Esophagus muscularis mucosa (tissue), 4 donors: ENCODE results near the gene CPSF4L. TPM values are rescaled to one million over a fixed set of nuclear protein-coding genes. Genes with fewer than 3 reads are reported as not detected.

Experiments
- DNase-seq: peaks from one replicate; pipeline ENCODE4 v3.0.0-alpha.2; 2017; ENCODE audit errors: extremely low spot score
- H3K27ac ChIP-seq, 4 donors: fragments of 200-600 bp; sonication (generic); replicated peaks in 1 of 4; 1 replicate in 3 of 4; 2 replicates in 1 of 4; pipeline ENCODE4 v1.5.1; 2016 to 2019; ENCODE audit warnings: mild to moderate bottlenecking in 1 of 4
- H3K27me3 ChIP-seq, 4 donors: fragments of 200-600 bp; sonication (generic); one replicate each; pipeline versions ENCODE4 v1.5.1 to v1.6.0; 2016 to 2019
- H3K36me3 ChIP-seq, 4 donors: fragments of 200-600 bp; sonication (generic); one replicate each; pipeline ENCODE4 v1.5.1; 2016 to 2019
- H3K4me1 ChIP-seq, 4 donors: fragments of 200-600 bp; sonication (generic); one replicate each; pipeline ENCODE4 v1.5.1; 2016 to 2019
- H3K4me3 ChIP-seq, 4 donors: fragments of 200-600 bp; sonication (generic); 1 replicate in 2 of 4; 2 replicates in 2 of 4; pipeline ENCODE4 v1.5.1; 2016 to 2019; ENCODE audit warnings: mild to moderate bottlenecking in 4 of 4, moderate library complexity in 1 of 4
- H3K9me3 ChIP-seq, 4 donors: fragments of 200-600 bp; sonication (generic); 1 replicate in 3 of 4; 2 replicates in 1 of 4; pipeline ENCODE4 v1.5.1; 2016 to 2019
- EP300 ChIP-seq: sonication (generic); formaldehyde crosslinking; IDR thresholded peaks from one replicate; pipeline ENCODE4 v1.6.1; 2017; ENCODE audit warnings: antibody characterized with exemption
- POLR2A ChIP-seq: fragments of 450-650 bp; IDR thresholded peaks from one replicate; pipeline ENCODE4 v1.6.1; 2017; ENCODE audit warnings: antibody characterized with exemption, moderate library complexity, mild to moderate bottlenecking, low read depth
- POLR2AphosphoS5 ChIP-seq, 2 donors: sonication (generic); formaldehyde crosslinking; IDR thresholded peaks; one replicate each; pipeline ENCODE4 v1.6.1; 2017; ENCODE audit warnings: antibody characterized with exemption in 2 of 2
- WGBS: methylation state at CpG from one replicate; pipeline ENCODE4 v1.1.5; 2018; 5-methylcytosine and 5-hydroxymethylcytosine counted together
- intact Hi-C: fragments of 100-400 bp; cut with DNase I; formaldehyde crosslinking; loops from one replicate; pipeline ENCODE4 v1.15.1; 2023
- total RNA-seq, 4 donors: library from RNA; depleted of rRNA; stranded (reverse); fragments of >200 nt; gene quantifications; one replicate each; pipeline versions ENCODE4 v1.1.0 to v1.2.1, GENCODE V29; 2016
- TF ChIP-seq, protein P1 (sequence below), 3 experiments: fragments of 200-600 bp in 2 of 3; fragments of 450-650 bp in 1 of 3; sonication (generic) in 2 of 3; IDR thresholded peaks; one replicate each; pipeline ENCODE4 v1.5.1; 2017 to 2019; ENCODE audit warnings: antibody characterized with exemption in 3 of 3, mild to moderate bottlenecking in 2 of 3, moderate library complexity in 1 of 3

The CPSF4L gene
- total RNA-seq, 4 donors from 2014 or later = not detected

DNA sequence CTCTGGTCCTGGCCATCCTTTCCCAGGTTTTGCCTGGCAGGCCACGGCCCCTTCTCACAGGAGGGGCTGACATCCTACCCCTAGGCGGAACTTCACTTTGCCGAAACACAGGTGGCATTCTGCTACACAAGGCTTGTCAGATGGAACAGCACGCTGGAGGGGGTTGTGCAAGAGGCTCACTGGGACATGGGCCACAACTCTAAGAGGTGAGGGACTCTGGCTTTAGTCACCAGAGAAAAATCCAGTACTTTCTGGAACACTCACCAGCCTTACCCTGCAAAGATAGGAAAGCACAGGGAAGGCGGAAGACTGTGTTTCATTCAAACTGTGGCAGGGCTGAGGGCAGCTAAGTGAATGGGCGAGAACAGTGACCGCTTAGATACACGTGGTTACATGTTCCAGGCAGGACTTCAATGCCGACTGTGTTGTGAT, 31.8 kb upstream of the CPSF4L start:
- H3K4me1 ChIP-seq = peaks cover 80 to 91% (median 84%) of the 10 kb centered on the region in 4 donors
- WGBS = 40% methylated on average over 7 of the region's 9 CpGs
- intact Hi-C loops = no loop called here

DNA sequence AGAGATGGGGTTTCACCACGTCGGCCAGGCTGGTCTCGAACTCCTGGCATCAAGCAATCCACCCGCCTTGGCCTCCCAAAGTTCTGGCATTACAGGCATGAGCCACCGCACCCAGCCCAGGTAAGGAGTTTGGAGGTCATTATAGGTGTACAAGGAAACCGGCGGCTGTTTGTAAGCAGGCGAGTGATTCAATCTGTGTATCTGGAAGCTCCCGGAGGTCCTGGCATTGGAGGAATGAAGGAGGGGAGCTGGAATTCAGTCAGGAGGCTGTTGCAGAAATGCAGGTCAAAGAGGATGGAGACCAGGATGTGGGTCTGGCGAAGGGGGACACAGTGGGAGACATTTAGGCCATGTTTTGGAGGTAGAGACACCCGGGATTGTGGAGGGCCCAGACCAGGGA, 31.4 kb upstream of the CPSF4L start:
- no peak for DNase-seq
- H3K4me3 ChIP-seq = no peak overlapping the region
- H3K9me3 ChIP-seq = no peaks in the 10 kb centered on the region
- TF ChIP-seq EP300 = no peak
- TF ChIP-seq, protein P1, sequence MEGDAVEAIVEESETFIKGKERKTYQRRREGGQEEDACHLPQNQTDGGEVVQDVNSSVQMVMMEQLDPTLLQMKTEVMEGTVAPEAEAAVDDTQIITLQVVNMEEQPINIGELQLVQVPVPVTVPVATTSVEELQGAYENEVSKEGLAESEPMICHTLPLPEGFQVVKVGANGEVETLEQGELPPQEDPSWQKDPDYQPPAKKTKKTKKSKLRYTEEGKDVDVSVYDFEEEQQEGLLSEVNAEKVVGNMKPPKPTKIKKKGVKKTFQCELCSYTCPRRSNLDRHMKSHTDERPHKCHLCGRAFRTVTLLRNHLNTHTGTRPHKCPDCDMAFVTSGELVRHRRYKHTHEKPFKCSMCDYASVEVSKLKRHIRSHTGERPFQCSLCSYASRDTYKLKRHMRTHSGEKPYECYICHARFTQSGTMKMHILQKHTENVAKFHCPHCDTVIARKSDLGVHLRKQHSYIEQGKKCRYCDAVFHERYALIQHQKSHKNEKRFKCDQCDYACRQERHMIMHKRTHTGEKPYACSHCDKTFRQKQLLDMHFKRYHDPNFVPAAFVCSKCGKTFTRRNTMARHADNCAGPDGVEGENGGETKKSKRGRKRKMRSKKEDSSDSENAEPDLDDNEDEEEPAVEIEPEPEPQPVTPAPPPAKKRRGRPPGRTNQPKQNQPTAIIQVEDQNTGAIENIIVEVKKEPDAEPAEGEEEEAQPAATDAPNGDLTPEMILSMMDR (IDR thresholded peaks at IDR 0.05) = no peak
- no peak for TF ChIP-seq POLR2AphosphoS5 (IDR thresholded peaks at IDR 0.05)
- TF ChIP-seq POLR2A = no peak
- H3K27me3 ChIP-seq = no peaks in the 10 kb centered on the region
- intact Hi-C loops = no loop called here
- H3K36me3 ChIP-seq = no peaks in the 10 kb centered on the region
- H3K27ac ChIP-seq = peak overlapping the region; percentile 73 to 84 (median 79)
- WGBS = 75% methylated on average over 11 of the region's 11 CpGs
- H3K4me1 ChIP-seq = peaks cover 80 to 91% (median 84%) of the 10 kb centered on the region in 4 donors

More for the DNA sequence above, 31.8 kb upstream of the CPSF4L start:
- DNase-seq = no peak
- Histone ChIP-seq H3K27me3 (no peaks in the 10 kb centered on the region), H3K9me3 (no peaks in the 10 kb centered on the region), H3K27ac (peak overlapping the region; percentile 73 to 84 (median 79)), H3K4me3 (no peak overlapping the region), H3K36me3 (no peaks in the 10 kb centered on the region)
- TF ChIP-seq EP300 (no peak), POLR2AphosphoS5 (IDR thresholded peaks at IDR 0.05) (peak; percentile 69 to 74)

DNA sequence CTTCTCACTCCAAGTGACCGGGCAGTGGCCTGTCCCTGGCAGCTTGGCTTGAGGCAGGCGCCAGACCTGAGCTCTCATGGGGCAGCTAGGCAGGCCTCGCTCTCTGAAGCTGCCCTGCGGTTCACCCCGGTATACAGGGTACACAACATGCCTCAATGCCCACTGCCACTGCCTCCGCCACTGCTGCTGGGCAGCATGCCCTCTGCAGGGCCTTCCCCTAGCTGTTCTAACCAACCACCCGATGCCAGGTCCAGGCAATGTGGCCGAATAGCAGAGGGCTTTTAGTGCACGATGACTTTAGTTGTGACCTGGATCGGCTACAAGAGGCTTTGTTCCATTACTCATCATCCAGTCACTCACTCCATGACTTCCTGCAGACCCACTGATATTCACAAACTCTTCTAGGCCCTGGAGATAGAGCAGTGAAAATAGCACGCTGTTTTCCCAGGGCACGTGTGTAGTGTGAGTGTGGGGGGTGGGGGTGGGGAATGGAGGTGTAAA, 30.4 kb upstream of the CPSF4L start:
- Histone ChIP-seq H3K36me3 (no peaks in the 10 kb centered on the region), H3K4me1 (peaks cover 84 to 94% (median 88%) of the 10 kb centered on the region in 4 donors), H3K4me3 (peak overlapping the region in 3 of 4 donors; percentile 1 to 38 (median 4)), H3K27ac (peak overlapping the region; percentile 73 to 84 (median 79)), H3K27me3 (no peaks in the 10 kb centered on the region), H3K9me3 (no peaks in the 10 kb centered on the region)
- 21% methylated on average over 7 of the region's 12 CpGs for WGBS
- peak in 1 of 2 donors; percentile 27 for TF ChIP-seq POLR2AphosphoS5 (IDR thresholded peaks at IDR 0.05)
- no peak for TF ChIP-seq POLR2A
- no peak for DNase-seq
- intact Hi-C loops = no loop called here

DNA sequence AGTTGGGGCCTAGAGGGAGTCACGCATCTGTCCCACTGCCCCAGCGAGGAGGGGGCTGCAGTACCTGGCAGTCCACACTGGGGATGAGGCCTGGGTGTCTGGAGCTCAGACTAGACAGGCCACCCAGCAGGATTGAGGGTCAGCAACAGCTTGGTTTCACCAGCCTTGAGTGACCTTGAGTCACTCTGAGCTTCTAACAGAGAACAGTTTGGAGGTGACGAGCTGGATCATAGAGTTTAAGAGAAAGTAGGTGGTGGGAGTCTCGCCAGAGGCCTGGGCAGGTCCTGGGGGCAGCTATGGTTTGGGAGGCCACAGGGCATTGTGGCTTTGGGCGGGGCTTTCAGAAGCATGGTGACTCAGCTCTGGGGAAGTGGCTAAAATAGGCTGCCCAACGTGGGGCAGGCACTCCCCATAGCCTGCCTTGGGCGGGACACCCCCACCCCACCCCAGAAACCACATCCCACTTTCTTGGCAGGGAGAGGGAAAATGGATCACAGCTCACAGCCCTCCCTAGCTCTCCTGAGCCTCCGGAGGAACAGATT, 29.7 kb upstream of the CPSF4L start:
- Histone ChIP-seq H3K9me3 (no peaks in the 10 kb centered on the region), H3K36me3 (peaks cover 0 to 3% (median under 1%) of the 10 kb centered on the region in 4 donors), H3K27me3 (no peaks in the 10 kb centered on the region), H3K4me3 (peak overlapping the region in 2 of 4 donors; percentile 1 to 38), H3K4me1 (peaks cover 92 to 100% (median 95%) of the 10 kb centered on the region in 4 donors), H3K27ac (peak overlapping the region; percentile 73 to 84 (median 79))
- no peak for DNase-seq
- TF ChIP-seq POLR2A = no peak
- TF ChIP-seq, protein P1 (IDR thresholded peaks at IDR 0.05) = no peak
- TF ChIP-seq EP300 = no peak
- TF ChIP-seq POLR2AphosphoS5 (IDR thresholded peaks at IDR 0.05) = peak in 1 of 2 donors; percentile 6
- intact Hi-C loops = no loop called here
- 70% methylated on average over 5 of the region's 8 CpGs for WGBS

DNA sequence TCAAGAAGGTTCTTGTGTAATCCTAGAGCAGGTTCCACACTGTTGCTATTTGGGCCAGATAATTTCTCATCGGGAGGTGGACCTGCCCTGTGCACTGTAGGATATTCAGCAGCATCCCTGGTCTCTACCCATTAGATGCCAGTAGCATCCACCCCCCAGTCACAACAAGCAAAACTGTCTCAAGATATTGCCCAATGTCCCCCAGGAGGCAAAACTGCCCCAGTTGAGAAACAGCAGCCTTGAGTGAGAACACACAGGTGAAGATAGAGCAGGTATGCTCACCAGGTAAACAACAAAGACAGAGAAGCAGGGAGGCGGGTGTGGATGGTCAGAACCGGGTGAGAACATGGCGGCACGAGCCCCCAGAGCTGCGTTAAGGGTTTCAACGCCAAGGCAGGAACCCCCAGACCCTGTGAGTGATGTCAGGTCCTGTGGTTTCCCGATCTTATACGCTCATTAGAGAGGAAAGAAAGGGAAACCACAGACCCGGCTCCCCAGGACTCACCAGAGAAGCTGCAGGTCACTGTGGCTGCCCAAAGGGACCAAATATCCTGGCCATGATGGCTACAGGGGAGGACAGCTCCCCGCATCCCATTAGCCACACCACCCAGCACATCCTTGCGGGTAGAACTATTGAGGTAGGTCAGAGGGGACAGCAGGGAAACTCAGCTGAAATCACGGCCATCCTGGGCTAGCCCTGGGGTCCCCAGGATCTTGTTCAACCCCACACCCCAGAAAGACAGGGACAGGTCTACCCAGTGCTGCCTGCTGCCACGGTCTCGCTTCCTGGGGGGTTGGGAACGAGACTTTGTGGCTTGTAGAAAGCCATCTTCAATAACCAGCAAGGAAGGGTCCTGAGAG, 28.9 kb upstream of the CPSF4L start:
- WGBS = 82% methylated on average over 13 of the region's 16 CpGs
- Histone ChIP-seq H3K36me3 (peaks cover 6 to 10% (median 8%) of the 10 kb centered on the region in 4 donors), H3K27me3 (no peaks in the 10 kb centered on the region), H3K9me3 (no peaks in the 10 kb centered on the region), H3K27ac (peak overlapping the region; percentile 73 to 84 (median 79)), H3K4me1 (peaks cover 99 to 100% (median 100%) of the 10 kb centered on the region in 4 donors), H3K4me3 (no peak overlapping the region)
- intact Hi-C loops = no loop called here
- no peak for DNase-seq
- no peak for TF ChIP-seq POLR2AphosphoS5 (IDR thresholded peaks at IDR 0.05)
- no peak for TF ChIP-seq EP300
- TF ChIP-seq, protein P1 (IDR thresholded peaks at IDR 0.05) = no peak
- TF ChIP-seq POLR2A = no peak
